22Rv1 (cell line): Measurements from ENCODE around the gene CAPN2.

Experiments
- CTCF ChIP-seq: fragments of 450-650 bp; IDR thresholded peaks from 2 replicates; pipeline ENCODE4 v1.5.1; 2017; ENCODE audit warnings: mild to moderate bottlenecking
- ZFX ChIP-seq: fragments of 450-650 bp; IDR thresholded peaks from 2 replicates; pipeline ENCODE4 v1.6.1; 2017; ENCODE audit warnings: antibody characterized with exemption, borderline replicate concordance

- no peak for TF ChIP-seq CTCF
- no peak for TF ChIP-seq ZFX
Measured at GRCh38 chr1:223761411-223761810, 49.1 kb downstream of the CAPN2 start.
